H9 (cell line): Measurements from ENCODE around the gene TMEM253. TPM values are rescaled to one million over a fixed set of nuclear protein-coding genes. Genes with fewer than 3 reads are reported as not detected.

ENCODE experiments used
- DNase-seq: peaks from one replicate; pipeline ENCODE4 v3.0.0-alpha.2; 2017
- H2AFZ ChIP-seq: one replicate; pipeline ENCODE4 v1.6.1; 2013; ENCODE audit warnings: mild to moderate bottlenecking, low read length, control low read depth, moderate library complexity
- H2AK5ac ChIP-seq: 2 replicates; pipeline ENCODE4 v1.6.1; 2013; ENCODE audit warnings: low read length, control low read depth, mixed read lengths; ENCODE audit not compliant: insufficient read length
- H2BK120ac ChIP-seq: one replicate; pipeline ENCODE4 v1.6.1; 2013; ENCODE audit warnings: low read depth, mild to moderate bottlenecking, low read length, control low read depth, inconsistent platforms; ENCODE audit not compliant: poor library complexity, severe bottlenecking
- H2BK12ac ChIP-seq: 2 replicates; pipeline ENCODE4 v1.6.1; 2013; ENCODE audit warnings: low read length, control low read depth, mixed read lengths, low read depth; ENCODE audit not compliant: insufficient read length
- H2BK15ac ChIP-seq: 2 replicates; pipeline ENCODE4 v1.6.1; 2013; ENCODE audit warnings: low read depth, low read length, control low read depth
- H2BK20ac ChIP-seq: one replicate; pipeline ENCODE4 v1.6.1; 2013; ENCODE audit warnings: low read depth, mild to moderate bottlenecking, low read length, control low read depth, inconsistent platforms; ENCODE audit not compliant: poor library complexity, severe bottlenecking
- H2BK5ac ChIP-seq: 2 replicates; pipeline ENCODE4 v1.6.1; 2013; ENCODE audit warnings: low read length, control low read depth, mixed read lengths; ENCODE audit not compliant: insufficient read length
- H3K14ac ChIP-seq: 2 replicates; pipeline ENCODE4 v1.6.1; 2013; ENCODE audit warnings: low read length, control low read depth; ENCODE audit not compliant: insufficient read depth
- H3K18ac ChIP-seq: 2 replicates; pipeline ENCODE4 v1.6.1; 2013; ENCODE audit warnings: low read depth, mild to moderate bottlenecking, mixed read lengths, low read length, control low read depth; ENCODE audit not compliant: insufficient read length
- H3K23ac ChIP-seq: 2 replicates; pipeline ENCODE4 v1.6.1; 2013; ENCODE audit warnings: low read length, control low read depth, mixed read lengths, low read depth; ENCODE audit not compliant: insufficient read length
- H3K23me2 ChIP-seq: 2 replicates; pipeline ENCODE4 v1.6.1; 2013; ENCODE audit warnings: low read depth, mild to moderate bottlenecking, mixed read lengths, low read length, control low read depth; ENCODE audit not compliant: insufficient read length, poor library complexity, severe bottlenecking
- H3K27ac ChIP-seq: 2 replicates; pipeline ENCODE4 v1.5.1; 2013; ENCODE audit warnings: low read length, control low read depth, mixed read lengths, low read depth; ENCODE audit not compliant: insufficient read length
- H3K27me3 ChIP-seq: 2 replicates; pipeline ENCODE4 v1.6.1; 2013; ENCODE audit warnings: low read length, control low read depth, inconsistent platforms; ENCODE audit not compliant: insufficient read depth
- H3K4ac ChIP-seq: 2 replicates; pipeline ENCODE4 v1.6.1; 2013; ENCODE audit warnings: low read depth, mild to moderate bottlenecking, control low read depth, inconsistent platforms, low read length, moderate library complexity
- H3K4me1 ChIP-seq: 2 replicates; pipeline ENCODE4 v1.6.1; 2013; ENCODE audit warnings: low read length, control low read depth, inconsistent platforms; ENCODE audit not compliant: insufficient read depth
- H3K4me2 ChIP-seq: 2 replicates; pipeline ENCODE4 v1.6.1; 2013; ENCODE audit warnings: low read length, control low read depth, mixed read lengths; ENCODE audit not compliant: insufficient read length, insufficient read depth
- H3K56ac ChIP-seq: 2 replicates; pipeline ENCODE4 v1.6.1; 2013; ENCODE audit warnings: low read depth, mild to moderate bottlenecking, mixed read lengths, low read length, control low read depth; ENCODE audit not compliant: insufficient read length
- H3K79me1 ChIP-seq: 2 replicates; pipeline ENCODE4 v1.6.1; 2013; ENCODE audit warnings: low read depth, mild to moderate bottlenecking, moderate library complexity, low read length, control low read depth, inconsistent platforms; ENCODE audit not compliant: insufficient read depth, poor library complexity, severe bottlenecking
- H3K79me2 ChIP-seq: 2 replicates; pipeline ENCODE4 v1.6.1; 2013; ENCODE audit warnings: low read length, control low read depth, inconsistent platforms; ENCODE audit not compliant: insufficient read depth
- H3K9ac ChIP-seq: 2 replicates; pipeline ENCODE4 v1.6.1; 2013; ENCODE audit warnings: low read length, control low read depth, mixed read lengths; ENCODE audit not compliant: insufficient read length; ENCODE audit errors: extremely low read depth
- H3K9me3 ChIP-seq: one replicate; pipeline ENCODE4 v1.6.1; 2013; ENCODE audit warnings: low read depth, low read length, inconsistent platforms; ENCODE audit not compliant: control insufficient read depth
- H3T11ph ChIP-seq: one replicate; pipeline ENCODE4 v1.6.1; 2013; ENCODE audit warnings: mild to moderate bottlenecking, low read length, control low read depth, inconsistent platforms
- H4K20me1 ChIP-seq: one replicate; pipeline ENCODE4 v1.6.1; 2013; ENCODE audit not compliant: control insufficient read depth, insufficient read length, insufficient read depth
- H4K5ac ChIP-seq: 2 replicates; pipeline ENCODE4 v1.6.1; 2013; ENCODE audit warnings: low read depth, mild to moderate bottlenecking, mixed read lengths, low read length, control low read depth; ENCODE audit not compliant: insufficient read length
- H4K8ac ChIP-seq: replicated peaks from 2 replicates; pipeline ENCODE4 v1.6.1; 2013; ENCODE audit warnings: low read length, control low read depth, mixed read lengths, low read depth; ENCODE audit not compliant: insufficient read length
- H4K91ac ChIP-seq: 2 replicates; pipeline ENCODE4 v1.6.1; 2013; ENCODE audit warnings: low read depth, mild to moderate bottlenecking, moderate library complexity, mixed read lengths, low read length, control low read depth; ENCODE audit not compliant: insufficient read length
- H3K27ac Mint-ChIP-seq, 3 experiments: 2 replicates in 2 of 3; 3 replicates in 1 of 3; pipeline ENCODE4 v1.8.0; 2020 to 2021; ENCODE audit warnings: mixed read lengths in 3 of 3, mild to moderate bottlenecking in 1 of 3, moderate library complexity in 1 of 3
- H3K27me3 Mint-ChIP-seq: 2 replicates; pipeline ENCODE4 v1.8.0; 2021; ENCODE audit warnings: low read depth, mild to moderate bottlenecking, moderate library complexity, mixed read lengths
- H3K36me3 Mint-ChIP-seq, 3 experiments: 2 replicates in 2 of 3; 3 replicates in 1 of 3; pipeline ENCODE4 v1.8.0; 2020 to 2021; ENCODE audit warnings: low read depth in 3 of 3, mixed read lengths in 3 of 3; ENCODE audit not compliant: insufficient read depth in 1 of 3
- H3K4me1 Mint-ChIP-seq, 2 experiments: 2 replicates each; pipeline ENCODE4 v1.8.0; 2020; ENCODE audit warnings: mixed read lengths in 2 of 2
- H3K4me3 Mint-ChIP-seq, 2 experiments: 2 replicates in 1 of 2; 3 replicates in 1 of 2; pipeline ENCODE4 v1.8.0; 2020 to 2021; ENCODE audit warnings: mild to moderate bottlenecking in 2 of 2, mixed read lengths in 2 of 2, moderate library complexity in 1 of 2
- H3K9me3 Mint-ChIP-seq, 2 experiments: 2 replicates in 1 of 2; 3 replicates in 1 of 2; pipeline ENCODE4 v1.8.0; 2020; ENCODE audit warnings: mild to moderate bottlenecking in 2 of 2, mixed read lengths in 2 of 2, moderate library complexity in 1 of 2
- WGBS: extraction: QIAGEN DNeasy Blood & Tissue Kit; methylation state at CpG from one replicate; pipeline ENCODE4 v1.1.7; 2013; ENCODE audit warnings: missing lambda C conversion rate, low lambda C conversion rate, mixed read lengths; ENCODE audit not compliant: insufficient read length; ENCODE audit errors: extremely low coverage; 5-methylcytosine and 5-hydroxymethylcytosine counted together
- total RNA-seq: library from RNA; stranded (reverse); gene quantifications from 2 replicates; pipeline ENCODE4 v1.2.1, GENCODE V29; 2021
- TF ChIP-seq, protein P1 (sequence below): fragments of 200-600 bp; sonication (generic); conservative IDR thresholded peaks from 3 replicates; pipeline ENCODE4 v1.8.0; 2021; ENCODE audit warnings: antibody characterized with exemption, mild to moderate bottlenecking

Gene TMEM253
- total RNA-seq, 1 experiment from 2014 or later: 2.2 TPM

DNA sequence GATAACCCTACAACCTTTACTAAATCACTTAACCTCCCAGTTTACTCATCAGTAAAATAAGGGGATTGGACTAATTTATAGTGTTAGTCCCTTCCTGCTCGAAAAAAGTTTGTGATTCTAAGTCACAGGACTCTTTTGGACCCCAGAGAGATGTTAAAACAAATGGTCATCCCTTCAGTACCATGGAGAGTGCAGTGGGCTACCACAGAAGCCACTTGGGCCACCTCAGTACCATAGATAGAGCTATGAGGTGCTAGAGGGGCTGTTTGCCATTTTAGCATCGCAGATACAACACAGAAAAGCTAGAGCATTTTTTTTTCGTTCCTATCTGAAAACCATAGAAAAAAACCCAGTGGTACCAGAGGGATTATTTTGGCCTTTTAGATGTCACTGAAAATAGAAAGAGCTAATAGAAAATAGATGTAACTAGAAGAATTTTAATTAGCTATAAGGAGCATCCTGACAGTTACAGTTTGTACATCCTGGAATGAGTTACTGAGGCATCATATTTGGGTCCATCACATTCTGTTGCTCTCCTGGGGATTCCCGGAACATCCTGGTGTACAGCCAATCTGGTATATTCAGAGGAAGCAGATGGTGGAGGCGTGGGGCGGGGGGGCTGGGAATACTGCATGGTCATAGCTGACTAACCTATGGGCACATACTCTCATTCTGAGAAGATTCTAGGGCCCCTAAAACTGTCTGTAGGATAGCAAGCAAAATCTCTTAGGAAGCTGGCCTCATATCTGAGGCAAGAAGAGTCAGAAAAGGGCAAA lies 5.2 kb upstream of the TMEM253 start:
- no peaks in the 10 kb centered on the region for H4K20me1 ChIP-seq
- Mint-ChIP-seq H3K4me3 (peak overlapping the region; percentile 24 to 92; a peak in 4 of 5 replicates), H3K36me3 (peaks cover 23 to 27% (median 25%) of the 10 kb centered on the region in 3 experiments), H3K27ac (peak overlapping the region in 1 of 3 experiments; percentile 82; a peak in 1 of 7 replicates), H3K9me3 (no peaks in the 10 kb centered on the region; a peak in 3 of 5 replicates), H3K4me1 (peaks cover 68% of the 10 kb centered on the region in 2 experiments), H3K27me3 (no peaks in the 10 kb centered on the region; the same call in 1 of the 2 replicates)
- peaks cover 4% of the 10 kb centered on the region for H3K79me1 ChIP-seq
- no peak overlapping the region for H3K27ac ChIP-seq
- H2BK12ac ChIP-seq: no peak overlapping the region
- TF ChIP-seq, protein P1, sequence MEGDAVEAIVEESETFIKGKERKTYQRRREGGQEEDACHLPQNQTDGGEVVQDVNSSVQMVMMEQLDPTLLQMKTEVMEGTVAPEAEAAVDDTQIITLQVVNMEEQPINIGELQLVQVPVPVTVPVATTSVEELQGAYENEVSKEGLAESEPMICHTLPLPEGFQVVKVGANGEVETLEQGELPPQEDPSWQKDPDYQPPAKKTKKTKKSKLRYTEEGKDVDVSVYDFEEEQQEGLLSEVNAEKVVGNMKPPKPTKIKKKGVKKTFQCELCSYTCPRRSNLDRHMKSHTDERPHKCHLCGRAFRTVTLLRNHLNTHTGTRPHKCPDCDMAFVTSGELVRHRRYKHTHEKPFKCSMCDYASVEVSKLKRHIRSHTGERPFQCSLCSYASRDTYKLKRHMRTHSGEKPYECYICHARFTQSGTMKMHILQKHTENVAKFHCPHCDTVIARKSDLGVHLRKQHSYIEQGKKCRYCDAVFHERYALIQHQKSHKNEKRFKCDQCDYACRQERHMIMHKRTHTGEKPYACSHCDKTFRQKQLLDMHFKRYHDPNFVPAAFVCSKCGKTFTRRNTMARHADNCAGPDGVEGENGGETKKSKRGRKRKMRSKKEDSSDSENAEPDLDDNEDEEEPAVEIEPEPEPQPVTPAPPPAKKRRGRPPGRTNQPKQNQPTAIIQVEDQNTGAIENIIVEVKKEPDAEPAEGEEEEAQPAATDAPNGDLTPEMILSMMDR: no peak
- no peak overlapping the region for H3K9ac ChIP-seq
- H3K14ac ChIP-seq: no peak overlapping the region
- H4K8ac ChIP-seq: no peak overlapping the region
- H3K23ac ChIP-seq: no peak overlapping the region
- DNase-seq: peak; percentile 31
- H3K56ac ChIP-seq: no peak overlapping the region
- H3T11ph ChIP-seq: no peak overlapping the region
- no peak overlapping the region for H2BK120ac ChIP-seq
- no peak overlapping the region for H2AK5ac ChIP-seq
- no peak overlapping the region for H4K91ac ChIP-seq
- H2BK20ac ChIP-seq: no peak overlapping the region
- no CpG with 5 or more reads among the region's 6 CpGs for WGBS
- H4K5ac ChIP-seq: no peak overlapping the region
- no peak overlapping the region for H2BK15ac ChIP-seq
- H3K23me2 ChIP-seq: peaks cover 12% of the 10 kb centered on the region
- H3K4me2 ChIP-seq: no peak overlapping the region
- peaks cover 18% of the 10 kb centered on the region for H3K4me1 ChIP-seq
- no peak overlapping the region for H2AFZ ChIP-seq
- peaks cover 12% of the 10 kb centered on the region; the same call in 1 of the 2 replicates for H3K79me2 ChIP-seq
- H3K27me3 ChIP-seq: no peaks in the 10 kb centered on the region
- no peak overlapping the region for H3K4ac ChIP-seq
- no peak overlapping the region for H2BK5ac ChIP-seq
- H3K9me3 ChIP-seq: no peaks in the 10 kb centered on the region
- no peak overlapping the region for H3K18ac ChIP-seq
